IMR-90 (cell line): ENCODE results near the gene OR5B21.

Experiments used
- BHLHE40 ChIP-seq: fragments of 150-350 bp; IDR thresholded peaks from 2 replicates; pipeline ENCODE4 v1.6.1; 2016; ENCODE audit warnings: mild to moderate bottlenecking, low read depth, low read length
- CEBPB ChIP-seq: IDR thresholded peaks from 2 replicates; pipeline ENCODE4 v1.6.1; 2012; ENCODE audit warnings: low read depth, low read length, improper control_type of control experiment
- CTCF ChIP-seq: conservative IDR thresholded peaks from 2 replicates; pipeline ENCODE4 v1.5.1; 2012; ENCODE audit warnings: mild to moderate bottlenecking, low read depth, low read length, improper control_type of control experiment
- ELK1 ChIP-seq: fragments of 150-350 bp; IDR thresholded peaks from 2 replicates; pipeline ENCODE4 v1.6.1; 2016; ENCODE audit warnings: low read depth, mild to moderate bottlenecking, low read length, moderate library complexity, borderline replicate concordance
- FOS ChIP-seq: fragments of 150-350 bp; IDR thresholded peaks from 2 replicates; pipeline ENCODE4 v1.6.1; 2016; ENCODE audit warnings: low read depth, low read length
- MAFK ChIP-seq: IDR thresholded peaks from 2 replicates; pipeline ENCODE4 v1.6.1; 2012; ENCODE audit warnings: low read depth, low read length, improper control_type of control experiment
- MAZ ChIP-seq: IDR thresholded peaks from 2 replicates; pipeline ENCODE4 v1.6.1; 2012; ENCODE audit warnings: low read depth, mild to moderate bottlenecking, low read length, improper control_type of control experiment, moderate library complexity, borderline replicate concordance
- MXI1 ChIP-seq: IDR thresholded peaks from 2 replicates; pipeline ENCODE4 v1.6.1; 2012; ENCODE audit warnings: low read depth, mild to moderate bottlenecking, low read length, moderate library complexity, borderline replicate concordance
- POLR2A ChIP-seq: IDR thresholded peaks from 2 replicates; pipeline ENCODE4 v1.6.1; 2012; ENCODE audit warnings: mild to moderate bottlenecking, low read depth, low read length
- RCOR1 ChIP-seq: IDR thresholded peaks from 2 replicates; pipeline ENCODE4 v1.6.1; 2012; ENCODE audit warnings: mild to moderate bottlenecking, low read length, improper control_type of control experiment; ENCODE audit not compliant: insufficient replicate concordance
- RFX5 ChIP-seq: IDR thresholded peaks from 2 replicates; pipeline ENCODE4 v1.8.0; 2012; ENCODE audit warnings: low read depth, mild to moderate bottlenecking, low read length, moderate library complexity
- SMC3 ChIP-seq: fragments of 150-350 bp; IDR thresholded peaks from 2 replicates; pipeline ENCODE4 v1.6.1; 2016; ENCODE audit warnings: low read depth, mild to moderate bottlenecking, antibody characterized with exemption, low read length, moderate library complexity
- USF2 ChIP-seq: fragments of 150-350 bp; IDR thresholded peaks from 2 replicates; pipeline ENCODE4 v1.6.1; 2017; ENCODE audit warnings: mild to moderate bottlenecking, antibody characterized with exemption, low read length, low read depth

GRCh38 chr11:58525037-58525614 is 17.2 kb upstream of the OR5B21 start:
- TF ChIP-seq POLR2A (no peak), RCOR1 (no peak), CTCF (no peak), USF2 (no peak), ELK1 (no peak), MXI1 (no peak), CEBPB (no peak), SMC3 (no peak), RFX5 (no peak), BHLHE40 (no peak), MAFK (no peak), MAZ (no peak), FOS (no peak)
